Loucy (cell line): Measurements from ENCODE around the gene STARD13.

Experiments used
- H2AFZ ChIP-seq: fragments of 200-600 bp; sonication (generic); 2 replicates; pipeline ENCODE4 v1.6.0; 2016; ENCODE audit warnings: antibody characterized with exemption, mild to moderate bottlenecking, low read length, moderate library complexity
- H3F3A ChIP-seq: fragments of 200-600 bp; 2 replicates; pipeline ENCODE4 v1.6.0; 2016; ENCODE audit warnings: antibody characterized with exemption, low read depth, mild to moderate bottlenecking
- H3K27me3 ChIP-seq: fragments of 200-600 bp; sonication (generic); 2 replicates; pipeline ENCODE4 v1.6.1; 2014; ENCODE audit warnings: low read length, mild to moderate bottlenecking; ENCODE audit not compliant: insufficient read depth, poor library complexity, severe bottlenecking
- H3K36me3 ChIP-seq: fragments of 200-600 bp; sonication (generic); 2 replicates; pipeline ENCODE4 v1.6.1; 2016; ENCODE audit warnings: low read length; ENCODE audit not compliant: insufficient read depth
- H3K4me1 ChIP-seq: fragments of 200-600 bp; sonication (generic); 2 replicates; pipeline ENCODE4 v1.5.1; 2014; ENCODE audit warnings: low read length, mild to moderate bottlenecking; ENCODE audit not compliant: insufficient read depth, poor library complexity, severe bottlenecking
- H3K4me2 ChIP-seq: fragments of 200-600 bp; sonication (generic); 2 replicates; pipeline ENCODE4 v1.6.0; 2014; ENCODE audit warnings: antibody characterized with exemption, low read length, low read depth, mild to moderate bottlenecking; ENCODE audit not compliant: poor library complexity, severe bottlenecking
- H3K4me3 ChIP-seq: fragments of 200-600 bp; sonication (generic); 2 replicates; pipeline ENCODE4 v1.5.1; 2014; ENCODE audit warnings: low read length, mild to moderate bottlenecking, mixed read lengths; ENCODE audit not compliant: poor library complexity, severe bottlenecking
- H3K79me2 ChIP-seq: fragments of 200-600 bp; sonication (generic); 2 replicates; pipeline ENCODE4 v1.6.1; 2014; ENCODE audit warnings: low read length; ENCODE audit not compliant: insufficient read depth
- H3K9ac ChIP-seq: fragments of 200-600 bp; sonication (generic); 2 replicates; pipeline ENCODE4 v1.6.0; 2014; ENCODE audit warnings: mild to moderate bottlenecking, low read depth, low read length, moderate library complexity; ENCODE audit not compliant: poor library complexity, severe bottlenecking
- H3K9me2 ChIP-seq: fragments of 200-600 bp; sonication (generic); replicated peaks from 2 replicates; pipeline ENCODE4 v1.6.1; 2016; ENCODE audit warnings: low read depth, low read length, mixed read lengths
- H3K9me3 ChIP-seq: fragments of 200-600 bp; sonication (generic); 2 replicates; pipeline ENCODE4 v1.6.1; 2014; ENCODE audit warnings: mild to moderate bottlenecking, antibody characterized with exemption, low read length, low read depth; ENCODE audit not compliant: insufficient read depth
- H4K20me1 ChIP-seq: fragments of 200-600 bp; sonication (generic); 2 replicates; pipeline ENCODE4 v1.6.0; 2014; ENCODE audit warnings: antibody characterized with exemption, low read length, mild to moderate bottlenecking; ENCODE audit not compliant: insufficient read depth, poor library complexity, severe bottlenecking
- CTCF ChIP-seq: fragments of 200-600 bp; sonication (generic); conservative IDR thresholded peaks from 2 replicates; pipeline ENCODE4 v1.5.1; 2014; ENCODE audit warnings: mild to moderate bottlenecking, antibody characterized with exemption, low read length
- EZH2phosphoT487 ChIP-seq: fragments of 200-600 bp; IDR thresholded peaks from 2 replicates; pipeline ENCODE4 v1.6.1; 2018; ENCODE audit warnings: antibody characterized with exemption, mild to moderate bottlenecking, moderate library complexity, borderline replicate concordance

Gene STARD13

GRCh38 chr13:33183431-33184111 is 102.0 kb downstream of the STARD13 start:
- no peaks in the 10 kb centered on the region for H3F3A ChIP-seq
- H3K9me2 ChIP-seq: no peaks in the 10 kb centered on the region
- H3K4me3 ChIP-seq: no peak overlapping the region
- no peaks in the 10 kb centered on the region for H3K36me3 ChIP-seq
- no peak overlapping the region for H3K9ac ChIP-seq
- H3K79me2 ChIP-seq: no peaks in the 10 kb centered on the region
- no peaks in the 10 kb centered on the region for H3K9me3 ChIP-seq
- no peak overlapping the region for H2AFZ ChIP-seq
- H4K20me1 ChIP-seq: no peaks in the 10 kb centered on the region
- no peak overlapping the region for H3K4me2 ChIP-seq
- no peaks in the 10 kb centered on the region for H3K27me3 ChIP-seq
- no peak for TF ChIP-seq EZH2phosphoT487
- TF ChIP-seq CTCF: no peak
- H3K4me1 ChIP-seq: peaks cover 10% of the 10 kb centered on the region

- H3K79me2 ChIP-seq: no peaks in the 10 kb centered on the region
- no peaks in the 10 kb centered on the region for H3K9me3 ChIP-seq
- TF ChIP-seq CTCF (no peak), EZH2phosphoT487 (no peak)
- no peaks in the 10 kb centered on the region for H3K9me2 ChIP-seq
- H4K20me1 ChIP-seq: no peaks in the 10 kb centered on the region
- H3F3A ChIP-seq: no peaks in the 10 kb centered on the region
- H2AFZ ChIP-seq: no peak overlapping the region
- no peaks in the 10 kb centered on the region for H3K27me3 ChIP-seq
- no peak overlapping the region for H3K4me2 ChIP-seq
- no peak overlapping the region for H3K9ac ChIP-seq
- H3K4me1 ChIP-seq: peaks cover 10% of the 10 kb centered on the region
- no peaks in the 10 kb centered on the region for H3K36me3 ChIP-seq
- H3K4me3 ChIP-seq: no peak overlapping the region
Measured at GRCh38 chr13:33182729-33183128, 102.8 kb downstream of the STARD13 start.

- Histone ChIP-seq H3K9me3 (no peaks in the 10 kb centered on the region), H3K9me2 (no peaks in the 10 kb centered on the region), H3K36me3 (no peaks in the 10 kb centered on the region), H3K9ac (no peak overlapping the region), H3K4me3 (no peak overlapping the region), H3F3A (no peaks in the 10 kb centered on the region), H3K27me3 (no peaks in the 10 kb centered on the region), H4K20me1 (no peaks in the 10 kb centered on the region), H3K79me2 (no peaks in the 10 kb centered on the region), H3K4me2 (no peak overlapping the region), H3K4me1 (no peaks in the 10 kb centered on the region), H2AFZ (no peak overlapping the region)
- no peak for TF ChIP-seq CTCF
- TF ChIP-seq EZH2phosphoT487: no peak
Measured at GRCh38 chr13:33181264-33181663, 104.3 kb downstream of the STARD13 start.
